IPS-NIHi7 (cell line): ENCODE data around the gene OR6C4.
"Not testable (repeated sequence)": the region's sequence is repeated elsewhere in the genome, so short reads cannot be mapped to it uniquely, and the experiment has no call there.

Source experiments
- DNase-seq: peaks from one replicate; pipeline ENCODE4 v3.0.0; 2012; ENCODE audit warnings: mixed read lengths; ENCODE audit errors: extremely low spot score

Gene OR6C4

GRCh38 chr12:55549302-55549701 lies at the start of gene OR6C4:
TSS of gene OR6C4 (plus strand) at chr12:55549602. CDS start at chr12:55551227, 1,625 bp downstream.
- no peak for DNase-seq

- no peak for DNase-seq
These were observed 49.6 kb upstream of the OR6C4 start for GRCh38 chr12:55499810-55500252.

GRCh38 chr12:55501601-55502000 lies 47.8 kb upstream of the OR6C4 start:
- DNase-seq: no peak

- DNase-seq: peak; percentile 18
These were observed 33.7 kb upstream of the OR6C4 start for GRCh38 chr12:55515696-55516095.

GRCh38 chr12:55516391-55516790 lies 33.0 kb upstream of the OR6C4 start:
- DNase-seq: no peak

- not testable (repeated sequence) for DNase-seq
These were observed 1.2 kb upstream of the OR6C4 start for GRCh38 chr12:55548235-55548634.

- DNase-seq: no peak
These were observed 646 bp upstream of the OR6C4 start for GRCh38 chr12:55548756-55549155.

- DNase-seq: no peak
These were observed 4.9 kb downstream of the OR6C4 start for GRCh38 chr12:55554296-55554695.

GRCh38 chr12:55570060-55570459 lies 20.7 kb downstream of the OR6C4 start:
- DNase-seq: not testable (repeated sequence)

- DNase-seq: not testable (repeated sequence)
These were observed 21.3 kb downstream of the OR6C4 start for GRCh38 chr12:55570689-55571088.

- DNase-seq: no peak
These were observed 22.8 kb downstream of the OR6C4 start, which contains the start of gene OR2AP1 for GRCh38 chr12:55572168-55572567. TSS of gene OR2AP1 (plus strand) at chr12:55572468. CDS start at chr12:55574415, 1,947 bp downstream.

GRCh38 chr12:55582066-55582465 lies 32.7 kb downstream of the OR6C4 start:
- DNase-seq: no peak

- DNase-seq: no peak
These were observed 36.4 kb downstream of the OR6C4 start for GRCh38 chr12:55585817-55586216.

- not testable (repeated sequence) for DNase-seq
These were observed 40.8 kb downstream of the OR6C4 start for GRCh38 chr12:55590152-55590551.
